Thymus (tissue), 11 donors: ENCODE data around the gene HYDIN. TPM values are rescaled to one million over a fixed set of nuclear protein-coding genes. Genes with fewer than 3 reads are reported as not detected.
"Not testable (repeated sequence)": the region's sequence is repeated elsewhere in the genome, so short reads cannot be mapped to it uniquely, and the experiment has no call there.

Experiments used
- DNase-seq, 9 donors: peaks; one replicate each; pipeline ENCODE4 v3.0.0-alpha.2; 2013; ENCODE audit warnings: low spot score in 9 of 9, low read depth in 6 of 9, missing footprints in 1 of 9
- H3K27ac ChIP-seq, 2 donors: one replicate each; pipeline ENCODE4 v1.5.1; 2013; ENCODE audit warnings: control low read depth in 1 of 2, low read depth in 1 of 2, low read length in 1 of 2, mild to moderate bottlenecking in 1 of 2, moderate library complexity in 1 of 2
- H3K27me3 ChIP-seq, 2 donors: one replicate each; pipeline ENCODE4 v1.5.1; 2013; ENCODE audit warnings: low read length in 1 of 2; ENCODE audit not compliant: control insufficient read depth in 2 of 2, insufficient read depth in 1 of 2
- H3K36me3 ChIP-seq, 2 donors: one replicate each; pipeline ENCODE4 v1.5.1; 2013; ENCODE audit warnings: low read length in 1 of 2, mild to moderate bottlenecking in 1 of 2, moderate library complexity in 1 of 2; ENCODE audit not compliant: control insufficient read depth in 2 of 2, insufficient read depth in 2 of 2
- H3K4me1 ChIP-seq, 2 donors: one replicate each; pipeline ENCODE4 v1.5.1; 2013; ENCODE audit warnings: low read length in 2 of 2; ENCODE audit not compliant: control insufficient read depth in 2 of 2, insufficient read depth in 2 of 2
- H3K4me3 ChIP-seq, 2 donors: one replicate each; pipeline ENCODE4 v1.5.1; 2013; ENCODE audit warnings: low read length in 2 of 2, control low read depth in 1 of 2, mild to moderate bottlenecking in 1 of 2
- H3K9me3 ChIP-seq, 2 donors: one replicate each; pipeline ENCODE4 v1.5.1; 2013; ENCODE audit warnings: low read length in 1 of 2, mild to moderate bottlenecking in 1 of 2; ENCODE audit not compliant: control insufficient read depth in 2 of 2, insufficient read depth in 1 of 2
- WGBS: extraction: QIAGEN DNeasy Blood & Tissue Kit; methylation state at CpG from one replicate; pipeline ENCODE4 v1.1.7; 2013; 5-methylcytosine and 5-hydroxymethylcytosine counted together
- polyA plus RNA-seq: library from polyadenylated mRNA; stranded (reverse); fragments of 200-250 nt; gene quantifications from one replicate; pipeline ENCODE4 v1.2.3, GENCODE V29; 2013
- total RNA-seq: library from RNA; stranded (reverse); fragments of 120-200 nt; gene quantifications from one replicate; pipeline ENCODE4 v1.2.4, GENCODE V29; 2013
- donor health status: healthy.

The HYDIN gene
- total and polyA plus RNA-seq, 2 donors: 0.33 to 0.46 TPM

DNA sequence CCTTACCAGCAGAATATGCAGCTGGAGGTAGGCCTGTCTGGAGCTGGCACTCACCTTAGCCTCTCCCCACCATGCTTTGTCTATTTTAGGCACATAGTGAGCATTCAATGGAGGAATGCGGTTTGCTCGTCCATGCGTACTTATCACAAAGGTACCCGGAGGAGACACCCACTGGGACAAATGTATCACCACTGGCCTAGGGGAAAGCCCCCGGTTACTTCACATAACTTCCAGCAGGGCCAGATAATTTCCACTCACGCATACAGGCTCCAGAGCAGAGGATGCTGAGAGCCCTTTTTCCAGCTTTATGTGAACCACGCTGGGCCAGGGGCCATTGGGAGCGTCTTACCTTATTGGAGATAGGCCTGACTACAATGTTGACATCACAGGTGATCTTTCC lies 348.2 kb downstream of the HYDIN start:
- H3K9me3 ChIP-seq, H3K27ac ChIP-seq, H3K27me3 ChIP-seq, DNase-seq, H3K36me3 ChIP-seq, H3K4me3 ChIP-seq, H3K4me1 ChIP-seq: not testable (repeated sequence)
- WGBS: 92% methylated on average over 8 of the region's 8 CpGs

DNA sequence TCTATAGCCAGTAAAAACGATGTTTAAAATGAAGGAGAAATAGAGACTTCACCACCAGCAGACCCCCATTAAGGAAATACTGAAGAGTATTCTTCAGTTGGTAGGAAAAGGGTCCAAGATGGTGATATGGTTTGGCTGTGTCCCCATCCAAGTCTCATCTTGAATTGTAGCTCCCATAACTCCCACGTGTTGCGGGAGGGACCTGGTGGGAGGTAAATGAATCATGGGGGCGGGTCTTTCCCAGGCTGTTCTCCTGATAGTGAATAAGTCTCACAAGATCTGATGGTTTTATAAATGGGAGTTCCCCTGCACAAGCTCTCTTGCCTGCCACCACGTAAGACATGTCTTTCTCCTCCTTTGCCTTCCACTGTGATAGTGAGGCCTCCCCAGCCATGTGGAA lies 352.6 kb downstream of the HYDIN start:
- not testable (repeated sequence) for H3K27me3 ChIP-seq, H3K4me3 ChIP-seq, DNase-seq, H3K9me3 ChIP-seq, H3K4me1 ChIP-seq, H3K27ac ChIP-seq, H3K36me3 ChIP-seq
- WGBS: 75% methylated on average over 4 of the region's 5 CpGs

DNA sequence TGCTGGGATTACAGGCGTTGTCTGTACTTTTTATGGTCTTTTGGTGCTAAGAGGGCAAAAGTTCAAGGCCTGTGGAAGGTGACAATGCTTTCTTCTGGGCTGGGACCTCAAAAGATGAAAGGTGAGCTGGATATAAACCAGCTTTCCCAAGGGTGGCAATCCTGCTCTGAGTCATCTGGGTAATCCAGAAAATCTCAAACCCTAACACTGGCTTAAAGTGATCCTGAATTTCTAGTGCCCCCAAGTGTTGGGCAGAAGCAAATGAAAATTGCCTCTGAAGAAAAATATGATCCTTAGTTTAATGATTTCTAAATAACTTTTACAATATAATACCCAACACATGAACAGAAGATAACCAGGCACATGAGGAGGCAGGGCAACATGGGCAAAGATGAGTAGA lies 354.1 kb downstream of the HYDIN start:
- not testable (repeated sequence) for DNase-seq, H3K4me3 ChIP-seq, H3K36me3 ChIP-seq, H3K27ac ChIP-seq, H3K27me3 ChIP-seq, H3K9me3 ChIP-seq, H3K4me1 ChIP-seq
- no CpG with 5 or more reads among the region's 1 CpG for WGBS

DNA sequence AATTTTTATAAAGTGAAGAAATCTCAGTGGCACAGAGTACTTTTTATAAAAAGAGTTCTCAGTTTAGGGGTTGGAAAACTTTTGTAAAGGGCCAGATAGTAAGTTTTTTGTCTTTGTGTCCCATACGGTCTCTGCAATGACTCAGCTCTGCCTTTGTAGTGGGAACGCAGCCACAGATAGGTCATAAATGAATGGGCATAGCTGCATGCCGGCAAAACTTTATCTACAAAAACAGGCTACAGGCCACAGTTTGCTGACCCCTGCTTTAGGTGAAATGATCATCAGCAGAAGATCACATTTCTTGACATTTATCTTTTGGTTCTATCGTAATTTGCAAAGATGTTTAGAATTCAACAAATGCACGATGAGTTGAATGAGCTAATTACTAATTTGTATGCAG lies 365.8 kb downstream of the HYDIN start:
- not testable (repeated sequence) for DNase-seq, H3K36me3 ChIP-seq, H3K4me1 ChIP-seq, H3K27ac ChIP-seq, H3K9me3 ChIP-seq, H3K27me3 ChIP-seq, H3K4me3 ChIP-seq
- WGBS: 80% methylated on average over 5 of the region's 5 CpGs

DNA sequence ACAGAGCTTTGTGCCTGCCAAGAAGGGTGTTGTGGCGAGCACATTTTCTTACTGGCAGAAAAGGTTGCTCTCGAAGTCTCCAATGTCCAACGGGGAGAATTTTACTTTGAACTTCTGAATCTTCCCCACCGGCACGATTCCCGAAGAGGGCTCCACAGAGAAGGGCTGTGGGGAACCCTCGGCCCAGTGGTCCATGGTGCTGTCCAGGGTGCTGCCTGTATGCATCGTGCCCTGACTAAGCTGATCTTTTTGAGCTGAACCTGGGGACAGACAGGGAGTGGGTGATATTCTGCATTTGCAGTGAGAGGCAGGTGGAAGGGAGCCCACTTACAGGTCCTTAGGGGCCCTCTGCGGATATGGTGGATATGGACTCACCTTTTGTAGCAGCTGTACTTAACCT lies 368.5 kb downstream of the HYDIN start:
- H3K27ac ChIP-seq, H3K36me3 ChIP-seq, H3K4me3 ChIP-seq, H3K9me3 ChIP-seq, H3K4me1 ChIP-seq, DNase-seq, H3K27me3 ChIP-seq: not testable (repeated sequence)
- 60% methylated on average over 8 of the region's 9 CpGs for WGBS

DNA sequence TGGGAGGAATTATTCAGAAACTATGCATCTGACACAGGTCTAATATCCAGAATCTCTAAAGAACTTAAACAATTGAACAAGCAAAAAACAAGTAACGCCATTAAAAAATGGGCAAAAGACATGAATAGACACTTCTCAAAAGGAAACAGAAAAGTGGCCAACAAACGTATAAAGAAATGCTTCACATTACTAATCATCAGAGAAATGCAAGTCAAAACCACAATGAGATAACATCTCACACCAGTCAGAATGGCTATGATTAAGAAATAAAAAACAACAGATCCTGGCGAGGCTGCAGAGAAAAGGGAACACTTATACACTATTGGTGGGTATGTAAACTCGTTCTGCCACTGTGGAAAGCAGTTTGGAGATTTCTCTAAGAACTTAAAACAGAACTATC lies 379.2 kb downstream of the HYDIN start:
- not testable (repeated sequence) for H3K27ac ChIP-seq, H3K27me3 ChIP-seq, H3K4me1 ChIP-seq, H3K4me3 ChIP-seq, DNase-seq, H3K36me3 ChIP-seq, H3K9me3 ChIP-seq
- 35% methylated on average over 4 of the region's 4 CpGs for WGBS

DNA sequence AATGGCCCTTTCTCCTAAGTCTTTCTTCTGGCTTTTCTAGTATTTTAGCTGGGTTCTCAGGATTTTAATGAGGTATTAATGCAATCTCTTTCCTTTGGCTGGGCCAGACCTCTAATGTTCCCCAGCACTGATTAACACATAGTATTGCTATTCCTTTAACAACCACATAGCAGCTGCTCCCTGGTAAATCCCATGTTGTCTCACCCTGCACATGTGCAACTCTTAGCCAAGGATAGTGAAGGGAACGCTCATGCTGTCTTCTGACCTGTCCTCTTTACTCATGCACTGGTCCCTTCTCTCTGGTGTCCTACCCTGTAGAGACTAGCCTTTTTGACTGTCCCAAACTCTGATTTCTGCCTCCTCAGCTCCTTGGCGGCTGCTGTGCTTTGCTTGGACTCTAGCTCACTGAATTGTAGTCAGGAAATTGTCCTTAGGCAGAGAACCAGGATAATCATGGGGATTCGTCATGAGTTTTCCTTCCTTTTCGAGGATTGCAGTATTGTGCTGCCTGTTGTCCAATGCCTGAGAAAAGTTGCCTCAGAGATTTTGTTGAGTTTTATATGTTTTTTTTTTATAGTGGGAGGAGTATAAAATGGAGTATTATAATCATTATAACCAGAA lies 406.9 kb downstream of the HYDIN start:
- not testable (repeated sequence) for H3K27ac ChIP-seq, H3K9me3 ChIP-seq, DNase-seq, H3K4me3 ChIP-seq, H3K27me3 ChIP-seq, H3K36me3 ChIP-seq, H3K4me1 ChIP-seq
- 93% methylated on average over 2 of the region's 4 CpGs for WGBS

DNA sequence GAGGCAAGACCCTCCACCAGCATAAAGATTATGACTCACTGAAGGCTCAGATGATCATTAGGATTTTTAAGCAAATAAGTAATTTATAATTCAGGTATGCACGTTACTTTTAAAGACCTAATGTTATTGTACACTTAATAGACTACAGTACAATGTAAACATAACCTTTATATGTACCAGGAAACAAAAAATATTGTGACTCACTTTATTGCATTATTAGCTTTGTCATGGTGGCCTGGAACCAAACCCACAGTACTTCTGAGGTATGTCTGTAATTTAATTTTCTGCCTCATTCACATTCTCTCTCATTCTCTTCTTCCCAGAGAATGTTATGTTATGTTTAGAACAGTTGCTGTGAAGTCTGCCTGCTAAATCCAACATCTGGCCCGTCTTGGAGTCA lies 407.8 kb downstream of the HYDIN start:
- not testable (repeated sequence) for H3K27me3 ChIP-seq, H3K4me3 ChIP-seq, H3K36me3 ChIP-seq, H3K4me1 ChIP-seq, H3K27ac ChIP-seq, H3K9me3 ChIP-seq, DNase-seq
- 60% methylated on average over 1 of the region's 2 CpGs for WGBS

DNA sequence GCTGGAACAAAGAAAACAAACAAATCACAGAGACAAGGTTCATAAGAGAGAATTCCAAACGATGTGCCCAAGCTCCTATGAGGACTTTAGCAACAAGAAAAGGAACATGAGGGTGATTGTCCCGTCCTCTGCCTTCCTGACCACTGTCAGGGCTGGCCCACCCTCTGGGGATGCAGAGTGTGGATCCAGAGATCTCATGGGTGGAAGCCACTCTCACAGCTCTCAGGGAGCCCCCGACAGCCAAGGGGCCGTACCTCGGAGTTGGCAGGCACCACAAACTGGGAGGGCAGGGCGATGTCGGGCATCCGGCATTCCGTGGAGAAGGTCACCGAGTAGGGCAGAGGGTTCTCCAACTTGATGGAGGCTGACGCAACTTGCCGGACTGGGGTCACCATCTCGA lies 412.4 kb downstream of the HYDIN start:
- not testable (repeated sequence) for H3K27me3 ChIP-seq, H3K4me3 ChIP-seq, H3K9me3 ChIP-seq, H3K27ac ChIP-seq, H3K36me3 ChIP-seq, DNase-seq, H3K4me1 ChIP-seq
- WGBS: 93% methylated on average over 11 of the region's 13 CpGs
